Spleen (tissue), 7 donors: ENCODE results near the gene MARS1.

Experiments used
- CTCF ChIP-seq, 11 experiments: fragments of 200-600 bp in 7 of 11; fragments of 450-650 bp in 4 of 11; sonication (generic) in 4 of 11; IDR thresholded peaks in 8 of 11; conservative IDR thresholded peaks in 3 of 11; 1 replicate in 7 of 11; 2 replicates in 4 of 11; pipeline versions ENCODE4 v1.4.0 to v1.8.0; 2016 to 2021; ENCODE audit warnings: antibody characterized with exemption in 11 of 11, inconsistent platforms in 4 of 11, mild to moderate bottlenecking in 1 of 11
- POLR2A ChIP-seq, 3 donors: fragments of 450-650 bp; IDR thresholded peaks; one replicate each; pipeline ENCODE4 v1.5.1; 2017; ENCODE audit warnings: antibody characterized with exemption in 3 of 3, mild to moderate bottlenecking in 1 of 3
- POLR2AphosphoS5 ChIP-seq, 3 donors: sonication (generic); formaldehyde crosslinking; IDR thresholded peaks; one replicate each; pipeline ENCODE4 v1.5.1; 2017; ENCODE audit warnings: antibody characterized with exemption in 3 of 3
- donor health status: DM: no; HTN: no; CAD: no; lungs with moderate emphysema.
- donor health status: DM: no; HTN: no; CAD: no.
- donor health status: DM: no; HTN: no; CAD: no.

- no peak for TF ChIP-seq CTCF (IDR thresholded peaks at IDR 0.05 in 8 of 11, conservative IDR thresholded peaks at IDR 0.05 in 3 of 11)
- TF ChIP-seq POLR2A (IDR thresholded peaks at IDR 0.05) = no peak
- no peak for TF ChIP-seq POLR2AphosphoS5 (IDR thresholded peaks at IDR 0.05)
These were observed 48.1 kb downstream of the MARS1 start for GRCh38 chr12:57535764-57536596.
